Upper lobe of left lung (tissue), 6 donors: ENCODE measurements around the gene CCNY. TPM values are rescaled to one million over a fixed set of nuclear protein-coding genes. Genes with fewer than 3 reads are reported as not detected.
"Not testable (repeated sequence)": the region's sequence is repeated elsewhere in the genome, so short reads cannot be mapped to it uniquely, and the experiment has no call there.

Experiments used
- ATAC-seq, 2 donors: fragments of 200-7000 bp; cut with Tn5 transposase; one replicate each; pipeline ENCODE4 v1.9.1; 2022; ENCODE audit warnings: mild to moderate bottlenecking in 2 of 2, moderate library complexity in 2 of 2; ENCODE audit not compliant: low FRiP score in 2 of 2
- DNase-seq, 2 donors: peaks; one replicate each; pipeline ENCODE4 v3.0.0-alpha.2; 2019 to 2020
- H3K27ac ChIP-seq, 4 donors: fragments of 200-600 bp; sonication (generic); one replicate each; pipeline ENCODE4 v1.5.1; 2016 to 2019
- H3K27me3 ChIP-seq, 4 donors: fragments of 200-600 bp; sonication (generic); one replicate each; pipeline ENCODE4 v1.5.1; 2017 to 2019
- H3K36me3 ChIP-seq, 4 donors: fragments of 200-600 bp; sonication (generic); one replicate each; pipeline ENCODE4 v1.5.1; 2016 to 2019
- H3K4me1 ChIP-seq, 4 donors: fragments of 200-600 bp; sonication (generic); one replicate each; pipeline ENCODE4 v1.5.1; 2018 to 2019
- H3K4me3 ChIP-seq, 4 donors: fragments of 200-600 bp; sonication (generic); one replicate each; pipeline ENCODE4 v1.5.1; 2017 to 2019; ENCODE audit warnings: mild to moderate bottlenecking in 2 of 4, moderate library complexity in 1 of 4
- H3K9me3 ChIP-seq, 4 donors: fragments of 200-600 bp; sonication (generic); one replicate each; pipeline ENCODE4 v1.5.1; 2018 to 2019
- EP300 ChIP-seq, 4 donors: sonication (generic); formaldehyde crosslinking; IDR thresholded peaks; one replicate each; pipeline ENCODE4 v1.5.1; 2017; ENCODE audit warnings: antibody characterized with exemption in 4 of 4, control low read depth in 2 of 4
- POLR2A ChIP-seq, 4 donors: fragments of 450-650 bp; IDR thresholded peaks; one replicate each; pipeline ENCODE4 v1.5.1; 2016 to 2017; ENCODE audit warnings: antibody characterized with exemption in 4 of 4, mild to moderate bottlenecking in 2 of 4
- POLR2AphosphoS5 ChIP-seq, 2 donors: sonication (generic); formaldehyde crosslinking; IDR thresholded peaks; one replicate each; pipeline ENCODE4 v1.5.1; 2017; ENCODE audit warnings: antibody characterized with exemption in 2 of 2
- WGBS, 2 donors: methylation state at CpG; one replicate each; pipeline ENCODE4 v1.1.5; 2017 to 2018; 5-methylcytosine and 5-hydroxymethylcytosine counted together
- total RNA-seq, 6 donors: library from RNA; depleted of rRNA in 4 of 6; stranded (reverse); fragments of >200 nt in 4 of 6; gene quantifications; one replicate each; pipeline versions ENCODE4 v1.1.0 to v1.2.1, GENCODE V29; 2016 to 2021
- TF ChIP-seq, protein P1 (sequence below), 6 experiments: fragments of 450-650 bp in 4 of 6; fragments of 200-600 bp in 2 of 6; sonication (generic) in 2 of 6; IDR thresholded peaks; one replicate each; pipeline ENCODE4 v1.5.1; 2016 to 2019; ENCODE audit warnings: antibody characterized with exemption in 6 of 6
- donor health status: DM: no; HTN: no; CAD: no; lungs with moderate emphysema.
- donor health status: DM: no; HTN: yes; CAD: no; lungs with severe emphysema.

CCNY gene
- total RNA-seq, 6 donors from 2014 or later: 22.0 to 80.8 (median 52.5) TPM

DNA sequence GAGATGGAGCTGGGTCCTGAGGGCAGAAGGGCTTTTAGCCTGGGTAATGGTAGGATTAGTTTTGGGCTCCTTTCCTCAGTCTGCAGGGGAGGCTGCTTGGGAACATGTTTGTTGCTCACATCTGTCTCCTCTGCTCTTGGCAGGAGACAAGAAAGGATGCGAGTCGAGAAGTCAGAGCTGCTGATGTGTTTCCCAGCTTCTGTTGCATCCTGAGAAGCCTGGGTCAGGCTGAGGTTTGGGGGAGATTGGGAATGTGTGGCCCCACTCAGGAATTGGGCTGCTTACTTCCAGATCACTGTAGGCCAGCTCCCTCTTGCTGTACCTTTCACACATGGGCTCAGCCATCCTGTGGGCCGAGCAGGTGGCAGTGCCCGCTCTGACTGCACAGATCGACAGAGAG, 79.2 kb downstream of the CCNY start:
- no peak for DNase-seq
- no peak overlapping the region for H3K27ac ChIP-seq
- no peak overlapping the region for H3K4me3 ChIP-seq
- no peaks in the 10 kb centered on the region for H3K36me3 ChIP-seq
- TF ChIP-seq POLR2A (IDR thresholded peaks at IDR 0.05): no peak
- no peak for TF ChIP-seq EP300 (IDR thresholded peaks at IDR 0.05)
- TF ChIP-seq POLR2AphosphoS5 (IDR thresholded peaks at IDR 0.05): no peak
- TF ChIP-seq, protein P1, sequence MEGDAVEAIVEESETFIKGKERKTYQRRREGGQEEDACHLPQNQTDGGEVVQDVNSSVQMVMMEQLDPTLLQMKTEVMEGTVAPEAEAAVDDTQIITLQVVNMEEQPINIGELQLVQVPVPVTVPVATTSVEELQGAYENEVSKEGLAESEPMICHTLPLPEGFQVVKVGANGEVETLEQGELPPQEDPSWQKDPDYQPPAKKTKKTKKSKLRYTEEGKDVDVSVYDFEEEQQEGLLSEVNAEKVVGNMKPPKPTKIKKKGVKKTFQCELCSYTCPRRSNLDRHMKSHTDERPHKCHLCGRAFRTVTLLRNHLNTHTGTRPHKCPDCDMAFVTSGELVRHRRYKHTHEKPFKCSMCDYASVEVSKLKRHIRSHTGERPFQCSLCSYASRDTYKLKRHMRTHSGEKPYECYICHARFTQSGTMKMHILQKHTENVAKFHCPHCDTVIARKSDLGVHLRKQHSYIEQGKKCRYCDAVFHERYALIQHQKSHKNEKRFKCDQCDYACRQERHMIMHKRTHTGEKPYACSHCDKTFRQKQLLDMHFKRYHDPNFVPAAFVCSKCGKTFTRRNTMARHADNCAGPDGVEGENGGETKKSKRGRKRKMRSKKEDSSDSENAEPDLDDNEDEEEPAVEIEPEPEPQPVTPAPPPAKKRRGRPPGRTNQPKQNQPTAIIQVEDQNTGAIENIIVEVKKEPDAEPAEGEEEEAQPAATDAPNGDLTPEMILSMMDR (IDR thresholded peaks at IDR 0.05): no peak
- ATAC-seq: no peak
- WGBS, 2 donors: 91 to 99% methylated on average over 5 of the region's 5 CpGs
- H3K4me1 ChIP-seq: peaks cover 13 to 26% (median 20%) of the 10 kb centered on the region in 4 donors
- H3K9me3 ChIP-seq: no peaks in the 10 kb centered on the region
- no peaks in the 10 kb centered on the region for H3K27me3 ChIP-seq

DNA sequence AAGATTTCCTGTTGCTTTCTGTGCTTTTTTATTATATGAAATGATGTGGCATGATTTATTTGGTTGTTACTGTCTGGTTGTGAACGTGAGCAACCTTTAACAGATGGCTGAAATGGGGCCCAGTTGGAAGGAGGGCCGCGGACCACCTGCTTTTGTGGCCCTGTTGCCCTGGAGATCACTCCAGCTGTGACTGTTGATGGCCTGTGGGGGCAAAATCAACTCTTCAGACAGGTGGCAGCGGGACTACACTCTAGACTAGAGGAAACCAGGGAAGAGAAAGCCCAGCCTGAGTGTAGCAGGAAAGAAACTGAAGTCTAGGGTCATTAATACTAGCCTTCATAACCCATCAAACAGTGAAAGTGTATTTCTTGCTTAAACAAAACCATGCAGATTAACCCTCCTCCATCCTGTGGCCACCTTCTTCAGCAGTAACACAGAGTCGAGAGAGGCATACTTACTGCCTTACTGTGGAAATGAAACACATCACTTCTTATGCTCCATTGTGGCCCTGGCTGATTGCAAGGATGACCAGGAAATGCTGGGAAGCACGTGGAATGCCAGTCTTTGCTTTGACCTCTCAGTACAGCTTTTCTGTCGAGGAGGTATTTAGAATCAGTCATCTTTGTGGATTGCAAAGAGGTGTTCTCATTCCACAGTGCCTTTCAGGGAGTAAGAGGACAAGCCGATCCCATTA, 80.5 kb downstream of the CCNY start:
- Histone ChIP-seq H3K4me3 (no peak overlapping the region), H3K4me1 (peaks cover 20 to 39% (median 29%) of the 10 kb centered on the region in 4 donors), H3K27me3 (no peaks in the 10 kb centered on the region), H3K36me3 (no peaks in the 10 kb centered on the region), H3K9me3 (no peaks in the 10 kb centered on the region), H3K27ac (no peak overlapping the region)
- DNase-seq: no peak
- no peak for ATAC-seq
- 70 to 75% methylated on average over 8 of the region's 8 CpGs for WGBS, 2 donors
- TF ChIP-seq POLR2AphosphoS5 (IDR thresholded peaks at IDR 0.05) (no peak), POLR2A (IDR thresholded peaks at IDR 0.05) (no peak), EP300 (IDR thresholded peaks at IDR 0.05) (no peak)
- TF ChIP-seq, protein P1 (IDR thresholded peaks at IDR 0.05): no peak

DNA sequence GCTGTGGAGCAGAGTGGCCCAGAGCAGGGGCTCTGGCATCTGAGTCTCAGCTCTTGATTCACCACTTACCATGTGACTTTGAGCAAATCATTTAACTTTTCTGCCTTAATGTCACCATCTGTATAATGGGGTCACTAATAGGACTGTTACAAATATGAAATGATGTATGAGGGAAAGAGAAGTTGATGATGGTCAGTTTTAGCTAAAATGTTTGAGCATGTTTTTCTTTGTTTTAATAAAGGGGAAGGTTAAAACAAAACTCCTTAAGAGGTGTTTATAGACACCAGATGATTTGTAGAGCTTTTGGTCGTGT, 81.0 kb downstream of the CCNY start:
- Histone ChIP-seq H3K27ac (no peak overlapping the region), H3K27me3 (no peaks in the 10 kb centered on the region), H3K4me3 (no peak overlapping the region), H3K36me3 (no peaks in the 10 kb centered on the region), H3K9me3 (no peaks in the 10 kb centered on the region), H3K4me1 (peaks cover 21 to 44% (median 28%) of the 10 kb centered on the region in 4 donors)
- no peak for TF ChIP-seq POLR2AphosphoS5 (IDR thresholded peaks at IDR 0.05)
- TF ChIP-seq POLR2A (IDR thresholded peaks at IDR 0.05): no peak
- WGBS, 2 donors: 43 to 63% methylated on average over 1 of the region's 1 CpG
- ATAC-seq: no peak
- no peak for DNase-seq

DNA sequence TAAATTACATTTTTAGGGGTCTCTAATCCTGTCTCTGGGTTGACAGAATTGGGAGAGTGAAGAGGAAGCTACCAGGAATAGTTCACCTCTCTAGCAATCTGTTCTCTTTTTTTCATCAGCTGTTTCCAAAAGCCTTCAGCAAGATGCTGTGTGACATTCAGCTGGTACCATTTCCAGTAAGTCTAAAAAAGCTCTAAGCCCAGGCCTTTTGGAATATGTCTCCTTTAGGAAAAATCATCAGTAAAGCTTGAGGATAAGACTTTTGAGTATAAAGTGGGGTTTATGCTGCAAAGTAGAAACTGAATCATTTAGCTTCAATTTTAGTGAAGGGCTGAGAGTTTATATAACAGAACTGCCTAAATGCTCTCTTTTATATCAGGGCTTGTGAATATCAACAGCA, 81.5 kb downstream of the CCNY start:
- Histone ChIP-seq H3K4me3 (no peak overlapping the region), H3K27ac (peak overlapping the region in 2 of 4 donors; percentile 17 to 34), H3K27me3 (no peaks in the 10 kb centered on the region), H3K36me3 (no peaks in the 10 kb centered on the region), H3K9me3 (no peaks in the 10 kb centered on the region), H3K4me1 (peaks cover 22 to 49% (median 28%) of the 10 kb centered on the region in 4 donors)
- no peak for DNase-seq
- TF ChIP-seq POLR2A (IDR thresholded peaks at IDR 0.05) (no peak), EP300 (IDR thresholded peaks at IDR 0.05) (no peak), POLR2AphosphoS5 (IDR thresholded peaks at IDR 0.05) (no peak)
- TF ChIP-seq, protein P1 (IDR thresholded peaks at IDR 0.05): no peak
- no peak for ATAC-seq

DNA sequence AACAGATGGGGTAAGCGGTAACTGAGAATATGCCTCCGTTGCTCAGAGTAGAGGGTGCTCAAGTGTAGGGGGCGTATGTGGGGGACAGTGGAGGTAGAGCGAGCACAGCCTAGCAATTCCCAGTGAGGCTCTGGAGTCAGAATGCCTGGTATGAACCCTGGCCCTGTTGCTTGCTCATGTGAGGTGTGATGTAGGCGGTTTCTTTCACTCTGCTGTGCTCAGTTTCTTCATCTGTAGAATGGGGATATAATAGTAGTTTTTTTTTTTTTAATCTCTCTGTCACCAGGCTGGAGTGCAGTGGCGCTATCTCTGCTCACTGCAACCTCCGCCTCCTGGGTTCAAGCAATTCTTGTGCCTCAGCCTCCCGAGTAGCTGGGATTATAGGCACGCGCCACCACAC, 82.3 kb downstream of the CCNY start:
- ATAC-seq, DNase-seq: not testable (repeated sequence)
- 96 to 99% methylated on average over 10 of the region's 10 CpGs for whole genome bisulfite sequencing, 2 donors

DNA sequence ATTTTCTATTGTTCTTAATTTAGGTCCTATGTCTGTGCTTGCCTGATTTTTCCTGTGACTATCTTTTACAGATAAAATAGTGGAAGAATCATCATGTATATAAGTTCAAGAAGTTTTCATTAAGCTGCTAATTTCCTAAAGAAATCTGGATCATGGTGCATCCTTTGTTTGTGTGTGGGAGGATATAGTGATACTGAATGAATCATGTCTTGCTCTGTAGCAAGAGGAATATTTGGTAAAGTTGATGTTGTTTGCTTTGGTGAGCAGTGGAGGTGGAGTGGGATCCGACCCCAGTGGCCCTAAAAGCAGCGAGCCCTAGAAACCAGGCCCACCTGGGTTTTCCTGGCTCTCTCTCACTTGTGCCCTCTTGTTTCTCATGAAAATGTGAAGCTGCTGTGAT, 83.7 kb downstream of the CCNY start:
- 91 to 94% methylated on average over 2 of the region's 2 CpGs for WGBS, 2 donors
- Histone ChIP-seq H3K27me3 (no peaks in the 10 kb centered on the region), H3K27ac (no peak overlapping the region), H3K4me1 (peaks cover 23 to 56% (median 39%) of the 10 kb centered on the region in 4 donors), H3K36me3 (no peaks in the 10 kb centered on the region), H3K4me3 (no peak overlapping the region), H3K9me3 (no peaks in the 10 kb centered on the region)
- no peak for ATAC-seq
- DNase-seq: no peak
- TF ChIP-seq POLR2AphosphoS5 (IDR thresholded peaks at IDR 0.05) (no peak), EP300 (IDR thresholded peaks at IDR 0.05) (no peak), POLR2A (IDR thresholded peaks at IDR 0.05) (no peak)
- TF ChIP-seq, protein P1 (IDR thresholded peaks at IDR 0.05): no peak

More for the DNA sequence above, 82.3 kb downstream of the CCNY start:
- not testable (repeated sequence) for H3K9me3 ChIP-seq, H3K4me3 ChIP-seq, H3K36me3 ChIP-seq, H3K27ac ChIP-seq, H3K27me3 ChIP-seq
- peaks cover 22 to 49% (median 29%) of the 10 kb centered on the region in 4 donors for H3K4me1 ChIP-seq
